ENCODE measurements around the gene METTL21A. TPM values are rescaled to one million over a fixed set of nuclear protein-coding genes. Genes with fewer than 3 reads are reported as not detected.

The METTL21A gene
- total and polyA plus RNA-seq, 2 of the 13 experiments (the other 11 are each of a cell fraction or from before 2014, with no cell fraction given) = 42.4 to 61.2 TPM

DNA sequence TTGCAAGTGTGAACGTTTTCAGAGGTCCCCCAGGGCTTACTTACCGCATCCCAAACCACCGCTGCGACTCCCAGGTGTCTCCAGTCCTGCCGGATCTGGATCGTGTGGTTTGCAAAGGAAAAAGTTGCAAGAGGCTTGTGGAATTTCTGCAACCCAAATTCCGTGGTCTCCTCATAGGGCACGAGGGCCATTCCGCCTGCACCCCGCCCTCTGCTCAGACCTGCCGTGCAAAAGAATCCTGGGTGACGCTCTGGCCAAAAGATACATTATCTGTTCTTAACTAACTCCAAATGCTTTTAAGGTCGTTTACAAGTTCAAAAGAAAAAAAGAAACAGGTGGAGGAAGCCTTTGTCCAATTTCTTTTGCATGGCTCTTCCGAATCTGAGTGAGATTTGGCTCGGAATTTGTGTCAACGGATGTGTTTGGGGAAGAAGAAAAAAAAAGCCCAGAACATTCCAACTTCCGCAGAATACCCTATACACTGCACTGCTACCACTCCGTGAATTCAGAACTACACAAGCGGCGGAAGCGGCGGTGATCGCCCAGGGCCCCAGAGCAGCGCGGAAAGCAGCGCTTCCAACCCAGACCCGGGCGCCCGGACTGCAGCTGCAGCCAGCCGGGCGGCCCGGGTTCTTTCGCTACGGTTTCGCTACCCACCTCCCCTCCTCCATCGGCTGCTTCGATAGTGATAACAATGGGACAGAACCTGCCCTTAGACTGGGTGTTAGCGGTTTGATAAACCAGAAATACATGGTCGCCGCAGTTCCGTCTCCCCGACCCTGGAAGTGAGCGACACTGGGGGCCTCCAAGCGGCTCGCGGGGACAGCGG, 795 bp downstream of the METTL21A start (continued):
- TF ChIP-seq, protein P1, sequence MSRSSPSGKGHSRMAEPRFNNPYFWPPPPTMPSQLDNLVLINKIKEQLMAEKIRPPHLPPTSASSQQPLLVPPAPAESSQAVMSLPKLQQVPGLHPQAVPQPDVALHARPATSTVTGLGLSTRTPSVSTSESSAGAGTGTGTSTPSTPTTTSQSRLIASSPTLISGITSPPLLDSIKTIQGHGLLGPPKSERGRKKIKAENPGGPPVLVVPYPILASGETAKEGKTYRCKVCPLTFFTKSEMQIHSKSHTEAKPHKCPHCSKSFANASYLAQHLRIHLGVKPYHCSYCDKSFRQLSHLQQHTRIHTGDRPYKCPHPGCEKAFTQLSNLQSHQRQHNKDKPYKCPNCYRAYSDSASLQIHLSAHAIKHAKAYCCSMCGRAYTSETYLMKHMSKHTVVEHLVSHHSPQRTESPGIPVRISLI (CRISPR knock-in tag; IDR thresholded peaks at IDR 0.05; ENCODE audit: borderline replicate concordance) = peak; percentile 81; the same call in 1 of the 2 replicates
- TF ChIP-seq AGO2 (optimal IDR thresholded peaks at IDR 0.05; ENCODE audit: low read depth, low read length) = no peak
- no peak for TF ChIP-seq ZNF468 (CRISPR knock-in tag; IDR thresholded peaks at IDR 0.05)
- peak; percentile 77 for TF ChIP-seq POLR2G (IDR thresholded peaks at IDR 0.05; ENCODE audit: low read depth, low read length)
- TF ChIP-seq, protein P2, sequence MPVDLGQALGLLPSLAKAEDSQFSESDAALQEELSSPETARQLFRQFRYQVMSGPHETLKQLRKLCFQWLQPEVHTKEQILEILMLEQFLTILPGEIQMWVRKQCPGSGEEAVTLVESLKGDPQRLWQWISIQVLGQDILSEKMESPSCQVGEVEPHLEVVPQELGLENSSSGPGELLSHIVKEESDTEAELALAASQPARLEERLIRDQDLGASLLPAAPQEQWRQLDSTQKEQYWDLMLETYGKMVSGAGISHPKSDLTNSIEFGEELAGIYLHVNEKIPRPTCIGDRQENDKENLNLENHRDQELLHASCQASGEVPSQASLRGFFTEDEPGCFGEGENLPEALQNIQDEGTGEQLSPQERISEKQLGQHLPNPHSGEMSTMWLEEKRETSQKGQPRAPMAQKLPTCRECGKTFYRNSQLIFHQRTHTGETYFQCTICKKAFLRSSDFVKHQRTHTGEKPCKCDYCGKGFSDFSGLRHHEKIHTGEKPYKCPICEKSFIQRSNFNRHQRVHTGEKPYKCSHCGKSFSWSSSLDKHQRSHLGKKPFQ (CRISPR knock-in tag; IDR thresholded peaks at IDR 0.05; ENCODE audit: insufficient replicate concordance) = no peak
- TF ChIP-seq ZNF747 (CRISPR knock-in tag; IDR thresholded peaks at IDR 0.05; ENCODE audit: borderline replicate concordance) = no peak
- TF ChIP-seq, protein P3, sequence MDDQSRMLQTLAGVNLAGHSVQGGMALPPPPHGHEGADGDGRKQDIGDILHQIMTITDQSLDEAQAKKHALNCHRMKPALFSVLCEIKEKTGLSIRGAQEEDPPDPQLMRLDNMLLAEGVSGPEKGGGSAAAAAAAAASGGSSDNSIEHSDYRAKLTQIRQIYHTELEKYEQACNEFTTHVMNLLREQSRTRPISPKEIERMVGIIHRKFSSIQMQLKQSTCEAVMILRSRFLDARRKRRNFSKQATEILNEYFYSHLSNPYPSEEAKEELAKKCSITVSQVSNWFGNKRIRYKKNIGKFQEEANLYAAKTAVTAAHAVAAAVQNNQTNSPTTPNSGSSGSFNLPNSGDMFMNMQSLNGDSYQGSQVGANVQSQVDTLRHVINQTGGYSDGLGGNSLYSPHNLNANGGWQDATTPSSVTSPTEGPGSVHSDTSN (CRISPR knock-in tag; IDR thresholded peaks at IDR 0.05; ENCODE audit: borderline replicate concordance) = no peak
- TF ChIP-seq ZNF354B (CRISPR knock-in tag; IDR thresholded peaks at IDR 0.05) = no peak
- no peak; the same call in 1 of the 2 replicates for TF ChIP-seq DNMT3B (CRISPR knock-in tag; conservative IDR thresholded peaks at IDR 0.05)
- TF ChIP-seq ZNF292 (CRISPR knock-in tag; IDR thresholded peaks at IDR 0.05; ENCODE audit: borderline replicate concordance, low read depth) = no peak
- TF ChIP-seq, protein P4, sequence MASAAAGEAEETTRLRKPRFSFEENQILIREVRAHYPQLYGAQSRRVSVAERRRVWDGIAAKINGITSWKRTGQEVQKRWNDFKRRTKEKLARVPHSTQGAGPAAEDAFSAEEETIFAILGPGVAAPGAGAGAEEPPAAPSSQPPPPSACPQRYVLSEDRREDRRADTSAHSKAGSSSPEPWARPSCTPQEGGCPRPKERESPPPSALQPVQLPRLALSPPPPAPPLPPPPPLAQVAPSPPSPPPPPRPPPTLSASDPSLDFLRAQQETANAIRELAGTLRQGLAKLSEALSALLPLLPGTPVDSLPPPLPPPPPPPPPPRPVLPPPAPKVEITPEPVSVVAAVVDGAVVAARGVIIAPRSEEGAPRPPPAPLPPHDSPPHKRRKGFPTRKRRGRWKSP (CRISPR knock-in tag; IDR thresholded peaks at IDR 0.05) = peak; percentile 22; the same call in 1 of the 2 replicates
- no peak for TF ChIP-seq SOX13 (IDR thresholded peaks at IDR 0.05)
- TF ChIP-seq SOX13 (CRISPR knock-in tag; conservative IDR thresholded peaks at IDR 0.05 in 1 of 2, IDR thresholded peaks at IDR 0.05 in 1 of 2) = no peak
- TF ChIP-seq ZNF879 (CRISPR knock-in tag; IDR thresholded peaks at IDR 0.05) = peak; percentile 64; the same call in 1 of the 2 replicates
- TF ChIP-seq ZNF33A (CRISPR knock-in tag; IDR thresholded peaks at IDR 0.05; ENCODE audit: borderline replicate concordance) = no peak
- TF ChIP-seq GATAD1 (CRISPR knock-in tag; IDR thresholded peaks at IDR 0.05) = no peak
- TF ChIP-seq, protein P5, sequence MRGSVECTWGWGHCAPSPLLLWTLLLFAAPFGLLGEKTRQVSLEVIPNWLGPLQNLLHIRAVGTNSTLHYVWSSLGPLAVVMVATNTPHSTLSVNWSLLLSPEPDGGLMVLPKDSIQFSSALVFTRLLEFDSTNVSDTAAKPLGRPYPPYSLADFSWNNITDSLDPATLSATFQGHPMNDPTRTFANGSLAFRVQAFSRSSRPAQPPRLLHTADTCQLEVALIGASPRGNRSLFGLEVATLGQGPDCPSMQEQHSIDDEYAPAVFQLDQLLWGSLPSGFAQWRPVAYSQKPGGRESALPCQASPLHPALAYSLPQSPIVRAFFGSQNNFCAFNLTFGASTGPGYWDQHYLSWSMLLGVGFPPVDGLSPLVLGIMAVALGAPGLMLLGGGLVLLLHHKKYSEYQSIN (CRISPR knock-in tag; IDR thresholded peaks at IDR 0.05; ENCODE audit: borderline replicate concordance) = no peak
- TF ChIP-seq, protein P6, sequence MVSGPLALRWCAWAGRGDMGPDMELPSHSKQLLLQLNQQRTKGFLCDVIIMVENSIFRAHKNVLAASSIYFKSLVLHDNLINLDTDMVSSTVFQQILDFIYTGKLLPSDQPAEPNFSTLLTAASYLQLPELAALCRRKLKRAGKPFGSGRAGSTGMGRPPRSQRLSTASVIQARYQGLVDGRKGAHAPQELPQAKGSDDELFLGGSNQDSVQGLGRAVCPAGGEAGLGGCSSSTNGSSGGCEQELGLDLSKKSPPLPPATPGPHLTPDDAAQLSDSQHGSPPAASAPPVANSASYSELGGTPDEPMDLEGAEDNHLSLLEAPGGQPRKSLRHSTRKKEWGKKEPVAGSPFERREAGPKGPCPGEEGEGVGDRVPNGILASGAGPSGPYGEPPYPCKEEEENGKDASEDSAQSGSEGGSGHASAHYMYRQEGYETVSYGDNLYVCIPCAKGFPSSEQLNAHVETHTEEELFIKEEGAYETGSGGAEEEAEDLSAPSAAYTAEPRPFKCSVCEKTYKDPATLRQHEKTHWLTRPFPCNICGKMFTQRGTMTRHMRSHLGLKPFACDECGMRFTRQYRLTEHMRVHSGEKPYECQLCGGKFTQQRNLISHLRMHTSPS (CRISPR knock-in tag; IDR thresholded peaks at IDR 0.05; ENCODE audit: low read depth) = no peak
- no peak for TF ChIP-seq ZSCAN9 (CRISPR knock-in tag; IDR thresholded peaks at IDR 0.05; ENCODE audit: borderline replicate concordance)
- TF ChIP-seq EEA1 (CRISPR knock-in tag; IDR thresholded peaks at IDR 0.05; ENCODE audit: borderline replicate concordance) = no peak

All from HepG2 (cell line).